ENCODE measurements around the gene P3H2.
"Not testable (repeated sequence)": the region's sequence is repeated elsewhere in the genome, so short reads cannot be mapped to it uniquely, and the experiment has no call there.

Gene P3H2

GRCh38 chr3:190094160-190094718, 26.5 kb downstream of the P3H2 start:
- in situ Hi-C loops (cut with HindIII; ENCODE audit: low pct_unique_long_range_greater_than_20kb, low sequenced_read_pairs): no loop called here
- no peak for TF ChIP-seq JUND (IDR thresholded peaks at IDR 0.05; ENCODE audit: low read depth)
- DNase-seq (ENCODE audit: low read depth in 1 of 2, low spot score in 1 of 2): no peak

- no peak for TF ChIP-seq JUND (IDR thresholded peaks at IDR 0.05; ENCODE audit: low read depth)
- in situ Hi-C loops (cut with HindIII; ENCODE audit: low pct_unique_long_range_greater_than_20kb, low sequenced_read_pairs): no loop called here
- no peak for DNase-seq (ENCODE audit: low read depth in 1 of 2, low spot score in 1 of 2)
Observed at GRCh38 chr3:190092250-190092649, 28.4 kb downstream of the P3H2 start.

- in situ Hi-C loops (cut with HindIII; ENCODE audit: low pct_unique_long_range_greater_than_20kb, low sequenced_read_pairs): no loop called here
- no peak for DNase-seq (ENCODE audit: low read depth in 1 of 2, low spot score in 1 of 2)
Observed at GRCh38 chr3:190089711-190090110, 31.0 kb downstream of the P3H2 start.

DNA sequence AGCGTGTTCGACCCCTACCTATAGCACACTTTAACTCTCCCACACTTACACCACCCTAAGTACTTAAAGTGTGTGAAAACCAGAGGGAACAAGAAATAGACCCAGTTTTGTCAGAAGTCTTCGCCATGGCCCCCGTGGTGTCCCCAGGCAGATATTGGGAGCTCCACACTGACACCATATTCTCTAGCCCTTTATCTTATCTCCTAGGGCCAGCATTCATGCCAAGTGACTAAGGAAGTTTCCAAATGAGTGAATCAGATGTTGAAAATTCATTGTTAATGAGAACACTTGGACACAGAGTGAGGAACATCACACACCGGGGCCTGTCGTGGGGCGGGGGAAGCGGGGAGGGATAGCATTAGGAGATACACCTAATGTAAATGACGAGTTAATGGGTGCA, 31.8 kb downstream of the P3H2 start:
- no peak for DNase-seq (ENCODE audit: low read depth in 1 of 2, low spot score in 1 of 2)
- no peak for TF ChIP-seq JUND (IDR thresholded peaks at IDR 0.05; ENCODE audit: low read depth)
- in situ Hi-C loops (cut with HindIII; ENCODE audit: low pct_unique_long_range_greater_than_20kb, low sequenced_read_pairs): no loop called here

More at GRCh38 chr3:190089711-190090110, 31.0 kb downstream of the P3H2 start:
- TF ChIP-seq JUND (IDR thresholded peaks at IDR 0.05; ENCODE audit: low read depth): no peak

DNA sequence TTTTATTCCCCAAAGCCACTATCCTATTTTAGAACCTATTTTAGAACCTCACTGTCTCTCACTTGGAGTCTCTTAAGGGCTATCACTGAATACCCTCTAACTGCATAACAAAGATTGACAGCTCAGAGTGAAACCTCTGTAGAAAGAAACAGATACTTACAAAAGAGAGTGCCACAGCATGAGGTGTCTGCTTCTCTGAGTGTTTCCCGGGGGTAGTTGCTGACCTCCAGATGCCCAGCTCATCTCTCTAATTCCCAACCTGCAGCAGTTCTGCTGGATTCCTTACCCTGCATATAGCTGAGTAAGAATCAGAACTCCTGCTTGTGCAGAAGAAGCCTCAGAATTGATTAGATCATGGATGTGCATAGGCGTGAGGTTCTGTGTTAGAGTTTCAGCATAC, 34.5 kb downstream of the P3H2 start:
- no peak for DNase-seq (ENCODE audit: low read depth in 1 of 2, low spot score in 1 of 2)
- in situ Hi-C loops (cut with HindIII; ENCODE audit: low pct_unique_long_range_greater_than_20kb, low sequenced_read_pairs): no loop called here
- TF ChIP-seq JUND (IDR thresholded peaks at IDR 0.05; ENCODE audit: low read depth): no peak

DNA sequence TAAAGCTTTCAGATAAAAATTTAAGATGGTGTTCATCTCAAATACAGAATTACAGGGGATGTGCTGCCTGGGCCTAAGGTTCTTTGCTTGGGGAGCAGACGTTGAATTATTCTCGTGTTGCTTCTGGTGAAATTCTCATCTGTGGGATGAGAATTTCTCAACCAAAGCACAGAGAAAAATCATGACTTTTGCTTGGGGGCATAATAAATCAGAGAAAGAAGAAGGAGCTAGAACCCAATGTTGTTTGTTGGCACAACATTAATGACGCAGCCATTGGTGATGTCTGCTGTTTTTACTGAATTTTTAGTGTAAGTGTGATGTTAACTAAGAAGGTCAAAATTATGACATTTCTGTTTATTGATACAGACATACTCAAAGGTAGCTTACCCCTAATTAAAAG, 35.7 kb downstream of the P3H2 start:
- in situ Hi-C loops (cut with HindIII; ENCODE audit: low pct_unique_long_range_greater_than_20kb, low sequenced_read_pairs): no loop called here
- DNase-seq (ENCODE audit: low read depth in 1 of 2, low spot score in 1 of 2): no peak
- no peak for TF ChIP-seq JUND (IDR thresholded peaks at IDR 0.05; ENCODE audit: low read depth)

- no peak for TF ChIP-seq JUND (IDR thresholded peaks at IDR 0.05; ENCODE audit: low read depth)
- DNase-seq (ENCODE audit: low read depth in 1 of 2, low spot score in 1 of 2): no peak
- in situ Hi-C loops (cut with HindIII; ENCODE audit: low pct_unique_long_range_greater_than_20kb, low sequenced_read_pairs): no loop called here
Observed at GRCh38 chr3:190083635-190084034, 37.1 kb downstream of the P3H2 start.

DNA sequence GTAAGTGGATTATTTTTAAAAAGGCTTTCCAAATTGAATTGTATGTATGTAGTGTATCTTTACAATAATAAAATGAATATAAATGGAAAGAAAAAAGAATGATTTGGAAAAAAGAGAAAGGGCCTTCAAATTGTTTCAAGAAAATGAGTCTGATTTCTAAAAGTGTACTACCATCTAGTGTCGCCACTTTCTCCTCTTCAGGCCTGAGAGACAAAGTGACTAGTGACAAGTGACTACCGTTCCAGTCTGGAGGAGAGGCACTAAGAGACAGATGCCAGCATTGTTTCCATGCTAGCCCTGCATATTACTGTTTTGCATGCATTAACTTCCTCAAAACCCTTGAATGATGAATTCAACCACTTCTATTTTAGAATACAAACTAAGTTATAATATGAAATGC, 39.3 kb downstream of the P3H2 start:
- in situ Hi-C loops (cut with HindIII; ENCODE audit: low pct_unique_long_range_greater_than_20kb, low sequenced_read_pairs): no loop called here
- DNase-seq (ENCODE audit: low read depth in 1 of 2, low spot score in 1 of 2): peak in 1 of 2 experiments; percentile 30
- TF ChIP-seq JUND (IDR thresholded peaks at IDR 0.05; ENCODE audit: low read depth): no peak

DNA sequence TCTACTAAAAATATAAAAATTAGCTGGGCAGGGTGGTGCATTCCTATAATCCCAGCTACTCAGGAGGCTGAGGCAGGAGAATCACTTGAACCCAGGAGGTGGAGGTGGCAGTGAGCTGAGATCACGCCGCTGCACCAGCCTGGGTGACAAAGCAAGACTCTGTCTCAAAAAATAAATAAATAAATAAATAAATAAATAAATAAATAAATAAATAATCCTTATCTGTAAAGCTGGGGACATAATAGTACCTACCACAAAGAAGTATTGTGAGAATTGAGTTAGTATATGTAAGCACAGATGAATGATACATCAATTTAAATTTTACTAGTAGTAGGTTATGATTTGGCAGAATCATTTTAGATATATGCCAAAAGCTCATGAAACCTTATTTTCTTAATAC, 41.5 kb downstream of the P3H2 start:
- in situ Hi-C loops (cut with HindIII; ENCODE audit: low pct_unique_long_range_greater_than_20kb, low sequenced_read_pairs); DNase-seq (ENCODE audit: low read depth in 1 of 2, low spot score in 1 of 2): not testable (repeated sequence)

GRCh38 chr3:190077395-190078045, 43.2 kb downstream of the P3H2 start:
- in situ Hi-C loops (cut with HindIII; ENCODE audit: low pct_unique_long_range_greater_than_20kb, low sequenced_read_pairs): no loop called here
- DNase-seq (ENCODE audit: low read depth in 1 of 2, low spot score in 1 of 2): no peak
- no peak for TF ChIP-seq JUND (IDR thresholded peaks at IDR 0.05; ENCODE audit: low read depth)

DNA sequence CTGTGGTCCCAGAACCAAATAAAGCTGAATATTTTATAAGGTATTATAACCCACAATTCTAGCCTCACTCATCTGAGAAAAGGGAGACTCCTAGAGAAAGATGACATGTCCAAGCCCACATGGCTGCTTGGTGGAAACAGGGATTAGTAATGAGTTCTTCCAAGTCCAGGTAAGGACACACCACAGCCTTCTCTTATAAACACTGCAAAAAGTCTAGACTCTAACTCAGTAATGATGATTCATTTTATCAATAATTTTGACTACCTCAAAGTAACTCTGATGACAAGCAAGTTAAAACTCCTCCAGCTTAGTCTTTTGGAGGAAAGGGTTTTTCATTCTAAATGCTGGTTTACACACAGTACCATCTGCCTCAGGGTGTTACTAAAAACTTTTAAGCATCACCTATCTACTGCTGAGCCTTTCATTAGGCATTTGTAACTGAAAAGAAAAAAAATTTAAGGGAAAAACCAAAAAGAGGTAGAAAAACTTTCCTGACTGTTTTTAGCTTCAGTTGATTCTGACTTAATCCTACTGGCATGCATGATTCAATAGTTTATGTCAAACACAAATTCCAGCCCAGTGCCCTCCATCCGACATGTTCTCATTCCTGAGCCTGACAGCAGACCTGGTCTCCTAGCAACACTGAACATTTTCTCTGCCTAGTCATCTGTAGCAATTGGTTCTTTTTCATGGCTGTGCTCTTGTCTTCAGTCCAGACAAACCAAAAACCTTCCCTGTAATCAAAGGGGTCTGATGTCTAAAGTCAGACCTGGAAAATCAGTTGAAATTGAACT, 43.9 kb downstream of the P3H2 start:
- no peak for TF ChIP-seq JUND (IDR thresholded peaks at IDR 0.05; ENCODE audit: low read depth)
- in situ Hi-C loops (cut with HindIII; ENCODE audit: low pct_unique_long_range_greater_than_20kb, low sequenced_read_pairs): no loop called here
- DNase-seq (ENCODE audit: low read depth in 1 of 2, low spot score in 1 of 2): peak in 1 of 2 experiments; percentile 47

GRCh38 chr3:190076136-190076535, 44.6 kb downstream of the P3H2 start:
- in situ Hi-C loops (cut with HindIII; ENCODE audit: low pct_unique_long_range_greater_than_20kb, low sequenced_read_pairs): no loop called here
- no peak for DNase-seq (ENCODE audit: low read depth in 1 of 2, low spot score in 1 of 2)
- no peak for TF ChIP-seq JUND (IDR thresholded peaks at IDR 0.05; ENCODE audit: low read depth)

DNA sequence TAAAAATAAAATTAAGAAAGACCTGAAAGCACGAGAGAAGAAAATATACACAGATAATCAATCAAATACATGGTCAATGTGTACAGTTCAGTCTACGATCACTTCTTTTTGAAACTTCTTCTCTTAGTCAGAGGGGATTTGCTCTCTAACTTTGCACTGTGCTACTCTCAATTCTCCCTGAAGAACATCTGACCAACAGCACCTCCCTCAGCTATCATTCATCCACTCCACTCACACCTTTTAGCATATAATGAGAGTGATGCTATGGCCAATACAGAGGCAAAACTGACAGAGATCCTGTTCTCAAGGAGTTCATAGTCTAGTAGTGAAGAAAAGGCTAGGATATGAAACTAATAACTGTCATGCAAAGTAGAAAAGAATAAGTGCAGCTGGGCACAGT, 45.9 kb downstream of the P3H2 start:
- TF ChIP-seq JUND (IDR thresholded peaks at IDR 0.05; ENCODE audit: low read depth): no peak
- DNase-seq (ENCODE audit: low read depth in 1 of 2, low spot score in 1 of 2): peak in 1 of 2 experiments; percentile 9
- in situ Hi-C loops (cut with HindIII; ENCODE audit: low pct_unique_long_range_greater_than_20kb, low sequenced_read_pairs): no loop called here
